NT2/D1 (cell line): ENCODE results near the gene KRTAP10-4.

ENCODE experiments used
- SUZ12 ChIP-seq: IDR thresholded peaks from 2 replicates; pipeline ENCODE4 v1.6.1; 2011; ENCODE audit not compliant: insufficient read length, insufficient read depth; ENCODE audit errors: extremely low read depth
- YY1 ChIP-seq: IDR thresholded peaks from 2 replicates; pipeline ENCODE4 v1.6.1; 2011; ENCODE audit not compliant: insufficient read length, insufficient read depth
- ZNF274 ChIP-seq: IDR thresholded peaks from 2 replicates; pipeline ENCODE4 v1.6.1; 2011; ENCODE audit warnings: mild to moderate bottlenecking, low read depth, low read length

GRCh38 chr21:44556879-44557278 is 16.6 kb upstream of the KRTAP10-4 start:
- TF ChIP-seq YY1 (no peak), ZNF274 (no peak), SUZ12 (no peak)
